Activated CD4-positive, alpha-beta T cell treated with anti-CD3 and anti-CD28 coated beads for 24 hours (primary cell): ENCODE data around the gene RBM15.

Experiments used
- DNase-seq, 2 donors: peaks; one replicate each; pipeline ENCODE4 v3.0.0-alpha.2; 2020; ENCODE audit warnings: low read depth in 2 of 2

Gene RBM15

GRCh38 chr1:110348050-110348449 lies 8.9 kb downstream of the RBM15 start:
- DNase-seq, result no peak

GRCh38 chr1:110348771-110349170 lies 9.6 kb downstream of the RBM15 start:
- no peak for DNase-seq

- DNase-seq, result no peak
Measured at GRCh38 chr1:110350360-110350759, 11.2 kb downstream of the RBM15 start.

GRCh38 chr1:110355321-110355720 lies 16.1 kb downstream of the RBM15 start:
- DNase-seq, result no peak

- no peak for DNase-seq
Measured at GRCh38 chr1:110356379-110356778, 17.2 kb downstream of the RBM15 start.

- no peak for DNase-seq
Measured at GRCh38 chr1:110360431-110360830, 21.3 kb downstream of the RBM15 start.

GRCh38 chr1:110361856-110362255 lies 22.7 kb downstream of the RBM15 start:
- no peak for DNase-seq

- no peak for DNase-seq
Measured at GRCh38 chr1:110364221-110364620, 25.0 kb downstream of the RBM15 start.

GRCh38 chr1:110370827-110371226 lies 31.6 kb downstream of the RBM15 start:
- DNase-seq, result no peak

- no peak for DNase-seq
Measured at GRCh38 chr1:110375490-110375889, 36.3 kb downstream of the RBM15 start.

GRCh38 chr1:110380672-110381283 lies 41.6 kb downstream of the RBM15 start:
- no peak for DNase-seq

GRCh38 chr1:110383251-110383990 lies 44.2 kb downstream of the RBM15 start:
- no peak for DNase-seq

GRCh38 chr1:110384581-110385321 lies 45.6 kb downstream of the RBM15 start:
- DNase-seq, result no peak

GRCh38 chr1:110385369-110385768 lies 46.2 kb downstream of the RBM15 start:
- DNase-seq, result no peak

- DNase-seq, result no peak
Measured at GRCh38 chr1:110387048-110387754, 48.0 kb downstream of the RBM15 start.

- DNase-seq, result no peak
Measured at GRCh38 chr1:110390096-110390495, 50.9 kb downstream of the RBM15 start.

GRCh38 chr1:110390692-110391245 lies 51.6 kb downstream of the RBM15 start, which contains the start of gene SLC16A4:
Gene SLC16A4 (minus strand): TSS chr1:110391026. CDS start chr1:110389323, 1,703 bp downstream.
- no peak for DNase-seq

GRCh38 chr1:110393286-110393685 lies 54.1 kb downstream of the RBM15 start:
- DNase-seq, result no peak

GRCh38 chr1:110393691-110394492 lies 54.7 kb downstream of the RBM15 start:
- no peak for DNase-seq

- DNase-seq, result no peak
Measured at GRCh38 chr1:110394493-110394820, 55.3 kb downstream of the RBM15 start.
